ACHN (cell line): Measurements from ENCODE around the gene EMSY.

Experiments
- DNase-seq: peaks from one replicate; pipeline ENCODE4 v3.0.0-alpha.2; 2015
- in situ Hi-C: cut with HindIII; loops from 2 replicates; pipeline ENCODE4 v1.10.0; 2017; ENCODE audit warnings: low sequenced_read_pairs, low pct_ligation_motif_present, low pct_unique_long_range_greater_than_20kb

Gene EMSY

DNA sequence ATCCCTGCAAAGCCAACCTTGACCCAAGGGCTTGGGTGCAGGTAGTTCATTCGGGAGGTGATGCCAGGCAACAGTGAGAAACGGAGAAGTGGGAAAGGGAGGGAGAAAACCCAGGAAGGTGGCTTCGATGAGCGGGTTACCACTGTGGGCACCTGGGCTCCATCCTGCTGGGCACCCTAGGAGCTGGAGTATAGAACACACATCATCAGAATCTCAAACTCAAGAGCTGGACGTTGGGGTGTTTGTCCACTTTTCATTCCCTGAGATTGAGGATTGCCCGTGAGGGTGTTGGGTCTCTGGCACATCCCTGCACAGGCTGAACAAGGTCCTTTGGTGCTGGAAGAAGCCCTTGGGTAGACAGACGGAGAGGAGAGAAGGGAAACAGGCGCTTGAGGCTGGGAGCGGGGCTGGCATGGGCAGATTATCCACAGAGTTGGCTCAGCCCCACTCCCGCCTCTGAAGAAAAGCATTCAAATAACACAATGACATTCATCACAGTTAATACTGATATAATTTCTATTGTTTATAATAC, 155.4 kb downstream of the EMSY start:
- in situ Hi-C loops, result no loop called here
- DNase-seq, result no peak

DNA sequence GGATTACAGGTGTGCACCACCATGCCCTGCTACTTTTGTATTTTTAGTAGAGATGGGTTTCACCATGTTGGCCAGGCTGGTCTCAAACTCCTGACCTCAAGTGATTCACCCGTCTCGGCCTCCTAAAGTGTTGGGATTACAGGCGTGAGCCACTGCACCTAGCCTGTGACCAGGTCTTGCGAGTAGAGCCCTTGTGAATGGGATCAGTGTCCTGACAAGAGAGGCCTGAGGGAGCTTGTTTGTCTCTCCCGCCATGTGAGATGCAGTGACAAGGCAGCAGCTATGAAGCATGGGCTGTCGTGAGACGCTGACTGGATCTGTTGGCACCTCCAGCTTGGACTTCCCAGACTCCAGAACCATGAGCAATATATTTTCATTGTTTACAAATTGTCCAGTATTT, 156.5 kb downstream of the EMSY start:
- in situ Hi-C loops, result no loop called here
- DNase-seq, result no peak

DNA sequence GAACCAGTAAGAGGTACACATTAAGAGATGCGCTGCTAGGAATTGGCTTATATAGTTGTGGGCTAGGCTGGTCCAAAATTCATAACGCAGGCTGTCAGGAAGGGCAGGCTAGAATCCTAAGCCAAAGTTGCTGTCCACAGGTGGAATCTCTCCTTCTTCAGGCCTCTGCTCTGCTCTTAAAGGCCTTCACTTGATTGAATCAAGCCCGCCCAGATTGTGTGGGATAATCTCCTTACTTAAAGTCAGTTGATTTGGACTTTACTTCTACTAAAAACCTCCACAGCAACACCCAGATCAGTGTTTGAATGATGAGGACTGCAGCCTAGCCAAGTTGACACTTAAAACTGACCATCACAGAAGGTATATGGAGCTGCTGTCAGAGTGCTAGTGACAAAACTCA, 156.9 kb downstream of the EMSY start:
- in situ Hi-C loops, result no loop called here
- DNase-seq, result no peak

DNA sequence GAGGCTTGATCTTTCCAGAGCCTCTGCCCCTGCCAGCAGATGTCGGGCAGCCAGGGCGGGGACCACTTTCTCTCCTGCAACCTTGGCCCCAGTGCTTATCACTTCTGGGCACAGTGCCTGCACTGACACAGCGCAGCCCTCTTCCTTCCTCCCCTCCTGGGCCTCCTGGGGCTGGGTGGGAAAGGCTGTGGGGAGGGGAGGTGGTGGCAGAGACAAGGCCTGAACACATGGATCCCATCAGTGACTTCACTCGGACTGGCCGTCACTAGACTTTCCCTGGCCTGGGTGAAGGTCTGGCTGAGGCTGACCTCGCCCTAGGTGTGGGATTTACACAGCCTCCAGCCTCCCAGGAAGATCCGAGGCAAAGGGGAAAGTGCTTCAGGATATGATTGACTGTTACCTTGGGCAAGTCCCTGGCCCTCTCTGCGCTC, 157.6 kb downstream of the EMSY start:
- in situ Hi-C loops, result no loop called here

More for the DNA sequence above, 157.6 kb downstream of the EMSY start:
- DNase-seq, result no peak
